Measurements from ENCODE around the gene F2RL2.

DNA sequence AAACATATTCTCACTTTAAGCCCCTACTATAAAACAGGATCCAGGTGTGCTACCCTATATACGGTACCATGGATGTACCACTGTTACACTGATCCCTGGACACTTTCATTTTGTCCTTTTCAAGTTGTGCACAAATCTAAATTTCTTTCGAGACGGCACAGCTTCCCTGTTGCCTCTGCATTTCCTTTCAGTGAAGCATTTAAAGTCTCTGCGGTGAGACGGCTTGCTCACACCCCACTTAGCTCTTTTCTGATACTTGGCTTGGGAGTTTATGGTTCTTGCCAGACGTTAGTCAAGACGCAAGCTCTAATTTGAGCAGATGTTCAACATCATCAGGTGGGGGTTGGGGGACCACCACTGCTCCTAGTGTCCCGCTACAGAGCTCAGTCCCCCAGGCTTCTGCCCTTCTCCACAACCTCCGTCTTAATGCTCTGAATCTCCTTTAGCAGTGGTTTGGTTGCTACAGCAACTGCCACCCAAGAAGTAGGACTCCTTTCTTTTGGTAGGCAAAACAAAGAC lies 15.8 kb downstream of the F2RL2 start:
- TF ChIP-seq, protein P1, sequence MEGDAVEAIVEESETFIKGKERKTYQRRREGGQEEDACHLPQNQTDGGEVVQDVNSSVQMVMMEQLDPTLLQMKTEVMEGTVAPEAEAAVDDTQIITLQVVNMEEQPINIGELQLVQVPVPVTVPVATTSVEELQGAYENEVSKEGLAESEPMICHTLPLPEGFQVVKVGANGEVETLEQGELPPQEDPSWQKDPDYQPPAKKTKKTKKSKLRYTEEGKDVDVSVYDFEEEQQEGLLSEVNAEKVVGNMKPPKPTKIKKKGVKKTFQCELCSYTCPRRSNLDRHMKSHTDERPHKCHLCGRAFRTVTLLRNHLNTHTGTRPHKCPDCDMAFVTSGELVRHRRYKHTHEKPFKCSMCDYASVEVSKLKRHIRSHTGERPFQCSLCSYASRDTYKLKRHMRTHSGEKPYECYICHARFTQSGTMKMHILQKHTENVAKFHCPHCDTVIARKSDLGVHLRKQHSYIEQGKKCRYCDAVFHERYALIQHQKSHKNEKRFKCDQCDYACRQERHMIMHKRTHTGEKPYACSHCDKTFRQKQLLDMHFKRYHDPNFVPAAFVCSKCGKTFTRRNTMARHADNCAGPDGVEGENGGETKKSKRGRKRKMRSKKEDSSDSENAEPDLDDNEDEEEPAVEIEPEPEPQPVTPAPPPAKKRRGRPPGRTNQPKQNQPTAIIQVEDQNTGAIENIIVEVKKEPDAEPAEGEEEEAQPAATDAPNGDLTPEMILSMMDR (IDR thresholded peaks at IDR 0.05), result no peak
- TF ChIP-seq, protein P2, sequence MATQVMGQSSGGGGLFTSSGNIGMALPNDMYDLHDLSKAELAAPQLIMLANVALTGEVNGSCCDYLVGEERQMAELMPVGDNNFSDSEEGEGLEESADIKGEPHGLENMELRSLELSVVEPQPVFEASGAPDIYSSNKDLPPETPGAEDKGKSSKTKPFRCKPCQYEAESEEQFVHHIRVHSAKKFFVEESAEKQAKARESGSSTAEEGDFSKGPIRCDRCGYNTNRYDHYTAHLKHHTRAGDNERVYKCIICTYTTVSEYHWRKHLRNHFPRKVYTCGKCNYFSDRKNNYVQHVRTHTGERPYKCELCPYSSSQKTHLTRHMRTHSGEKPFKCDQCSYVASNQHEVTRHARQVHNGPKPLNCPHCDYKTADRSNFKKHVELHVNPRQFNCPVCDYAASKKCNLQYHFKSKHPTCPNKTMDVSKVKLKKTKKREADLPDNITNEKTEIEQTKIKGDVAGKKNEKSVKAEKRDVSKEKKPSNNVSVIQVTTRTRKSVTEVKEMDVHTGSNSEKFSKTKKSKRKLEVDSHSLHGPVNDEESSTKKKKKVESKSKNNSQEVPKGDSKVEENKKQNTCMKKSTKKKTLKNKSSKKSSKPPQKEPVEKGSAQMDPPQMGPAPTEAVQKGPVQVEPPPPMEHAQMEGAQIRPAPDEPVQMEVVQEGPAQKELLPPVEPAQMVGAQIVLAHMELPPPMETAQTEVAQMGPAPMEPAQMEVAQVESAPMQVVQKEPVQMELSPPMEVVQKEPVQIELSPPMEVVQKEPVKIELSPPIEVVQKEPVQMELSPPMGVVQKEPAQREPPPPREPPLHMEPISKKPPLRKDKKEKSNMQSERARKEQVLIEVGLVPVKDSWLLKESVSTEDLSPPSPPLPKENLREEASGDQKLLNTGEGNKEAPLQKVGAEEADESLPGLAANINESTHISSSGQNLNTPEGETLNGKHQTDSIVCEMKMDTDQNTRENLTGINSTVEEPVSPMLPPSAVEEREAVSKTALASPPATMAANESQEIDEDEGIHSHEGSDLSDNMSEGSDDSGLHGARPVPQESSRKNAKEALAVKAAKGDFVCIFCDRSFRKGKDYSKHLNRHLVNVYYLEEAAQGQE (IDR thresholded peaks at IDR 0.05; ENCODE audit: insufficient read depth in 1 of 2, low read depth in 2 of 2, low read length in 1 of 2), result no peak
